ENCODE results near the gene COL26A1. TPM values are rescaled to one million over a fixed set of nuclear protein-coding genes. Genes with fewer than 3 reads are reported as not detected.

Gene COL26A1
- total and polyA plus RNA-seq, 8 donors = 0.20 to 0.55 (median 0.31) TPM; not detected in 5

DNA sequence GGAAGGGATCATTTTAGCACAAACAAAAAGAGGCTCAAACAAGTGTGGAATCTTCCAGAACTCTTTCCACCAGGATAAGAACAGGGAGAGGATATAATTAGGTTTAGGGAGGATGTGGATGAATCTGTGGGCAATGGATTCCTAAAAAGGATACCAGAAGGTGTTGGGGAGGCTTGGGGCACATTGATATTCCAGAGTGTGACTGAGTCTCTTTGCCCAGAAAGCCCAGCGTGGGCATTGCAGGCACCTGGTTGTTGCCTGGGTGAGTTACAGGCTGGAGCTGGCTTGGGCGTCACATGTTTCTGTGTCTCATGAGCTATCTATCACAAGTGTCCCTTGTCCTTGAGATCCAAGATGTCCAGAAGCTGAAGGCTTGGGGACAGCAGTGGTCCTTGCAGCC lies 3.3 kb downstream of the COL26A1 start:
- H3K4me1 ChIP-seq = peaks cover 15 to 22% (median 20%) of the 10 kb centered on the region in 4 donors
- no peak overlapping the region for H3K27ac ChIP-seq
- no peak for DNase-seq
- no peaks in the 10 kb centered on the region for H3K36me3 ChIP-seq
- no peak for TF ChIP-seq POLR2A (IDR thresholded peaks at IDR 0.05)
- TF ChIP-seq, protein P1, sequence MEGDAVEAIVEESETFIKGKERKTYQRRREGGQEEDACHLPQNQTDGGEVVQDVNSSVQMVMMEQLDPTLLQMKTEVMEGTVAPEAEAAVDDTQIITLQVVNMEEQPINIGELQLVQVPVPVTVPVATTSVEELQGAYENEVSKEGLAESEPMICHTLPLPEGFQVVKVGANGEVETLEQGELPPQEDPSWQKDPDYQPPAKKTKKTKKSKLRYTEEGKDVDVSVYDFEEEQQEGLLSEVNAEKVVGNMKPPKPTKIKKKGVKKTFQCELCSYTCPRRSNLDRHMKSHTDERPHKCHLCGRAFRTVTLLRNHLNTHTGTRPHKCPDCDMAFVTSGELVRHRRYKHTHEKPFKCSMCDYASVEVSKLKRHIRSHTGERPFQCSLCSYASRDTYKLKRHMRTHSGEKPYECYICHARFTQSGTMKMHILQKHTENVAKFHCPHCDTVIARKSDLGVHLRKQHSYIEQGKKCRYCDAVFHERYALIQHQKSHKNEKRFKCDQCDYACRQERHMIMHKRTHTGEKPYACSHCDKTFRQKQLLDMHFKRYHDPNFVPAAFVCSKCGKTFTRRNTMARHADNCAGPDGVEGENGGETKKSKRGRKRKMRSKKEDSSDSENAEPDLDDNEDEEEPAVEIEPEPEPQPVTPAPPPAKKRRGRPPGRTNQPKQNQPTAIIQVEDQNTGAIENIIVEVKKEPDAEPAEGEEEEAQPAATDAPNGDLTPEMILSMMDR (IDR thresholded peaks at IDR 0.05) = no peak
- TF ChIP-seq POLR2AphosphoS5 (IDR thresholded peaks at IDR 0.05) = no peak
- no peak for TF ChIP-seq EP300 (IDR thresholded peaks at IDR 0.05)
- no peaks in the 10 kb centered on the region for H3K9me3 ChIP-seq
- intact Hi-C loops (cut with DNase I; ENCODE audit: low total_unique reads) = no loop called here
- H3K4me3 ChIP-seq = no peak overlapping the region
- 89 to 100% (median 95%) methylated on average over 2 of the region's 2 CpGs for WGBS, 5 donors
- H3K27me3 ChIP-seq = peaks cover 0 to 92% (median 25%) of the 10 kb centered on the region in 3 donors

DNA sequence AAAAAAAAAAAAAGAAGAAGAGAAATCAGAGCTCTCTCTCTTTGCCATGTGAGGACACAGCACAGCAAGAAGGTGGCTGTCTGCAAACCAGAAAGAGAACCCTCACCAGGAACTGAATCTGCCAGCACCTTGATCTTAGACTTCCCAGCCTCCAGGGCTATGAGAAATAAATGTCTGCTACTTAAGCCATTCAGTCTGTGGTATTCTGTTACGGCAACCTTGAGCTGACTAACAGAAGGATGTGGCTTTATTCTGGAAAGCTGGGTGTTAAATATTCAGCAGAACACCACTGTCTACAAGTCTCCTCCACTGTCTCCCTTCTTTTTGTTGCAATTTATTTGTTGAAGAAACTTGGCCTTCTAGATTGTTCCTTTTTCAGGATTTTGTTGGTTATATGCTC lies 5.0 kb downstream of the COL26A1 start:
- WGBS, 5 donors = 80 to 91% (median 88%) methylated on average over 1 of the region's 1 CpG
- H3K27ac ChIP-seq = no peak overlapping the region
- DNase-seq = no peak
- H3K4me1 ChIP-seq = peaks cover 12 to 19% (median 17%) of the 10 kb centered on the region in 4 donors
- TF ChIP-seq POLR2A (IDR thresholded peaks at IDR 0.05) (no peak), POLR2AphosphoS5 (IDR thresholded peaks at IDR 0.05) (no peak), EP300 (IDR thresholded peaks at IDR 0.05) (no peak)
- TF ChIP-seq, protein P1 (IDR thresholded peaks at IDR 0.05) = no peak
- no peak overlapping the region for H3K4me3 ChIP-seq
- H3K27me3 ChIP-seq = peaks cover 0 to 92% (median 18%) of the 10 kb centered on the region in 3 donors
- intact Hi-C loops (cut with DNase I; ENCODE audit: low total_unique reads) = no loop called here
- H3K9me3 ChIP-seq = no peaks in the 10 kb centered on the region
- no peaks in the 10 kb centered on the region for H3K36me3 ChIP-seq

DNA sequence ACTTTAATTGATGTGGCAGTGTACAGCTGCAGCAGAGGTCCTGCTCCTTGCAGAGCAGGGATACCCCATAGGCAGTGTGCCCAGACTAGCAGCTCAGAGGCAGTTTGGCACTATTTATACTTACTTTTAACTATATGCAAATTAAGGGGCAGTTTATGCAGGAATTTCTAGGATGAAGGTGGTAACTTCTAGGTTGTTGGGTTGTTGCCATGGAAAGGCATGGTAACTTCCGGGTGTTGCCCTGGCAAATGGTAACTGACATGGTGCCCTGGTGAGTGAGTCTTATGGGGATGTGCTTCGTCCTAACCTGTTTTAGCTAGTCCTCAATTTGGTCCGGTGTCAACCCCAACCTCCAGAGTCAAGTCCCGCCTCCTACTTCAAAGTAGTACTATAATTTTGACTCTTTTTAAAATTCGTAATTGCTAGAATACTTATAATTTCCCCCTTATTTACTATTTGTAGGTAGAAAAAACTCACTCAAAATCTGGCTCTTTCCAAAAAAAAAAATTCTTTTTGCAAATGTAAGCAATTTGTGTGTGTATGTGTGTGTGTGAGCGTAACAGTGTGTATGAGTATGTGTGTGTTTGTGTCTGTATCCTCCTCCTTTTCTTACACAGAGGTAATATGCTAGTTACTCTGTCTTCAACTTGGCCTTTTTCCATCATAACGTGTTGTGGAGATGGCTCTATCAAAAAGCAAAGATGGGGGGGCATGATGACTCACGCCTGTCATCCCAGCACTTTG lies 5.9 kb downstream of the COL26A1 start:
- 68 to 79% (median 71%) methylated on average over 8 of the region's 8 CpGs for WGBS, 5 donors
- Histone ChIP-seq H3K9me3 (no peaks in the 10 kb centered on the region), H3K27me3 (peaks cover 0 to 92% (median 9%) of the 10 kb centered on the region in 3 donors), H3K4me1 (peaks cover 3 to 9% (median 8%) of the 10 kb centered on the region in 4 donors), H3K4me3 (no peak overlapping the region), H3K27ac (no peak overlapping the region), H3K36me3 (no peaks in the 10 kb centered on the region)
- TF ChIP-seq POLR2A (IDR thresholded peaks at IDR 0.05) (no peak), EP300 (IDR thresholded peaks at IDR 0.05) (no peak), POLR2AphosphoS5 (IDR thresholded peaks at IDR 0.05) (no peak)
- TF ChIP-seq, protein P1 (IDR thresholded peaks at IDR 0.05) = no peak
- intact Hi-C loops (cut with DNase I; ENCODE audit: low total_unique reads) = no loop called here
- no peak for DNase-seq

DNA sequence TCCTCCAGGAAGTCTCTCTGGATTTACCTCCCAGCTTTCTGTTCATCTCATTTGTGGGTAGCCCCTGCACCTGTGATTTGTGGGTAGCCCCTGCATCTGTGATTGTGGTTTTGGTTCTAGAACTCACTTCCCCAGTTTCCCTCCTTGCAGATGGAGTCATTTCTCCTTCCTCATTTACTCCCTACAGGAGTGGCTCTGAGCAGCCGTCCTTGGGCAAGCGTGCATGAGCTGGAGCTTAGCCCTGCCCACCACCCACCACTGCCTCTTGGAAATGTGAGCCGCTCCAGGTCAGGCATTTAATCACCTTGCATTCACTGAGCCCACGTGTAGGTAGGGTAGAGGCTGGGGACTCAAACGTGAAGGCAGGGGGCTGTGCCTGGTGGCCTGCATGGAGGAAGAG lies 8.2 kb downstream of the COL26A1 start:
- Histone ChIP-seq H3K4me3 (no peak overlapping the region), H3K36me3 (no peaks in the 10 kb centered on the region), H3K27ac (no peak overlapping the region), H3K27me3 (peaks cover 0 to 89% (median 0%) of the 10 kb centered on the region in 3 donors), H3K9me3 (no peaks in the 10 kb centered on the region), H3K4me1 (no peaks in the 10 kb centered on the region)
- intact Hi-C loops (cut with DNase I; ENCODE audit: low total_unique reads) = no loop called here
- 30 to 66% (median 37%) methylated on average over 5 of the region's 5 CpGs for WGBS, 5 donors
- no peak for DNase-seq
- TF ChIP-seq, protein P1 (IDR thresholded peaks at IDR 0.05) = no peak
- TF ChIP-seq POLR2AphosphoS5 (IDR thresholded peaks at IDR 0.05) = no peak
- no peak for TF ChIP-seq POLR2A (IDR thresholded peaks at IDR 0.05)
- TF ChIP-seq EP300 (IDR thresholded peaks at IDR 0.05) = no peak

All from stomach (tissue), 9 donors.